KOPT-K1 (cell line): ENCODE data around the gene KIF26B.

Source experiments
- H3K27ac ChIP-seq: fragments of 200-600 bp; sonication (generic); 2 replicates; pipeline ENCODE4 v1.5.1; 2016; ENCODE audit warnings: antibody characterized with exemption, mild to moderate bottlenecking, low read depth, low read length; ENCODE audit not compliant: poor library complexity, severe bottlenecking
- H3K36me3 ChIP-seq: fragments of 200-600 bp; sonication (generic); 2 replicates; pipeline ENCODE4 v1.5.1; 2017; ENCODE audit warnings: antibody characterized with exemption, mild to moderate bottlenecking, low read length, moderate library complexity; ENCODE audit not compliant: insufficient read depth
- H3K9me3 ChIP-seq: fragments of 200-600 bp; sonication (generic); 2 replicates; pipeline ENCODE4 v1.5.1; 2017; ENCODE audit warnings: antibody characterized with exemption, low read length, mild to moderate bottlenecking; ENCODE audit not compliant: insufficient read depth, poor library complexity, severe bottlenecking

Gene KIF26B

DNA sequence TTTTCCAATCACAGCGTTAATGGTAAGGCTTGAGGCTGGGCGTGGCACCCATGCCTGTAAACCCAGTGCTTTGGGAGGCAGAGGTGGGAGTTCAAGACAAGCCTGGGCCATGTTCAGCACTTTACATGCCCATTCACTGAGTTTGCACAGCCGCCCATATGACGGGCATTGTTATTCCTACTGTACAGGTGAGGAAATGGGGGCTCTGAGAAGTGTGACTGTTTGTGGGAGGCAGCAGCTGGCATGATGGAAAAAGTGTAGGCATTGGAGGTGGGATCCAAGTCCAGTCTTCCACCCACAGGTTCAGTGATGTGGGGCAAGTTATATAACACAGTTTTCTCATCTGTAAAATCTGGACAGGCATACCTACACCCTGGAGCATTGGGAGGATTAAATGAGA is 445.9 kb downstream of the KIF26B start:
- Histone ChIP-seq H3K27ac (no peak overlapping the region), H3K36me3 (no peaks in the 10 kb centered on the region), H3K9me3 (peaks cover 6% of the 10 kb centered on the region)

GRCh38 chr1:245603311-245603865 is 448.6 kb downstream of the KIF26B start:
- H3K36me3 ChIP-seq: no peaks in the 10 kb centered on the region

DNA sequence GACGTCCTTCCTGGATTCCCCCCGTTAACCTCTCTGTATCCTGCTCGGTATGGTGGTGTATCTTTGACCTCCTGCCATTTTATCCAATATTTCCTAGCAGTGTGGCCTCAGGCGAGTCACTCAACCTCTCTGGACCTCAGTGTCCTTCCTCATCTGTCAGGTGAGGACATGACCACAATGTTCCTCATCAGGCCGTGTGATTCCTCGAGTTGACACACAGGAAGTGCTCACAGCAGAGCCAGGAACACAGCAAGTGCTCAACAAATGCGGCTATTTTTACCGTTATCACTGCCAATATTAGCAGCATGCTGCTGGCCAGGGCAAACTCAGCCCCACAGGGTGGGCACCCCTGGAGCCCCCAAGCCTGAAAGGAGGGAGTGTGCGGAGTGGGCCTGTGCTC is 450.2 kb downstream of the KIF26B start:
- no peaks in the 10 kb centered on the region for H3K9me3 ChIP-seq
- H3K36me3 ChIP-seq: no peaks in the 10 kb centered on the region
- no peak overlapping the region for H3K27ac ChIP-seq

More at GRCh38 chr1:245603311-245603865, 448.6 kb downstream of the KIF26B start:
- H3K9me3 ChIP-seq: peaks cover under 1% of the 10 kb centered on the region
- H3K27ac ChIP-seq: no peak overlapping the region

- Histone ChIP-seq H3K27ac (no peak overlapping the region), H3K36me3 (no peaks in the 10 kb centered on the region), H3K9me3 (no peaks in the 10 kb centered on the region)
Measured at GRCh38 chr1:245605480-245606156, 450.8 kb downstream of the KIF26B start.

DNA sequence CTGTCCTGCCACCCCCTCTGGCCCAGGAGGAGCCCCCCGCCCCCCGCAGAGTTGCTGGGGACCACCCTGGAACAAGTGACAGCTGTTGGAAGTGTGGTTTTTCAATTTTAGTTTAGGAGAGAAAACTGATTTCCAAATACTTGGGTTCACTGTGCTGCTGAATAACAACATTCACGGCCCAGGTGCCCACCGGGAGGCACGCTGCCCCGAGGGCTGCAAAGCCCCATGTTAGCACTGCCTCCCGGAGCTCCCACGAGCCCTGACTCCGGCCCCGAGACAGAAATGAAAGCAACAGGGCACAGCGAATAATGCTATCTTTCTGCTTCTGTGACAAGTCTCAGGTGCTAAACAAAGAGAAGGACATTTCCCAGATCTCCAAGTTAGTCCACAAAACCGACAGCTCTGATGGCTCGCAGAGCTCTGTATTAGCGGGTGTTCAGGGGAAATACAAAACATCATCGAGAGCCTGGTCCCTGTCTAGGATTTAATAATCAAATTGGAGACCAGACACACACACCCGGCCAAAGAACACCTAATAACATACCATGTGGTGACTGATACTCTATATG is 451.5 kb downstream of the KIF26B start:
- no peaks in the 10 kb centered on the region for H3K9me3 ChIP-seq
- no peak overlapping the region for H3K27ac ChIP-seq
- no peaks in the 10 kb centered on the region for H3K36me3 ChIP-seq

GRCh38 chr1:245608271-245608670 is 453.5 kb downstream of the KIF26B start:
- Histone ChIP-seq H3K27ac (no peak overlapping the region), H3K36me3 (no peaks in the 10 kb centered on the region), H3K9me3 (no peaks in the 10 kb centered on the region)

DNA sequence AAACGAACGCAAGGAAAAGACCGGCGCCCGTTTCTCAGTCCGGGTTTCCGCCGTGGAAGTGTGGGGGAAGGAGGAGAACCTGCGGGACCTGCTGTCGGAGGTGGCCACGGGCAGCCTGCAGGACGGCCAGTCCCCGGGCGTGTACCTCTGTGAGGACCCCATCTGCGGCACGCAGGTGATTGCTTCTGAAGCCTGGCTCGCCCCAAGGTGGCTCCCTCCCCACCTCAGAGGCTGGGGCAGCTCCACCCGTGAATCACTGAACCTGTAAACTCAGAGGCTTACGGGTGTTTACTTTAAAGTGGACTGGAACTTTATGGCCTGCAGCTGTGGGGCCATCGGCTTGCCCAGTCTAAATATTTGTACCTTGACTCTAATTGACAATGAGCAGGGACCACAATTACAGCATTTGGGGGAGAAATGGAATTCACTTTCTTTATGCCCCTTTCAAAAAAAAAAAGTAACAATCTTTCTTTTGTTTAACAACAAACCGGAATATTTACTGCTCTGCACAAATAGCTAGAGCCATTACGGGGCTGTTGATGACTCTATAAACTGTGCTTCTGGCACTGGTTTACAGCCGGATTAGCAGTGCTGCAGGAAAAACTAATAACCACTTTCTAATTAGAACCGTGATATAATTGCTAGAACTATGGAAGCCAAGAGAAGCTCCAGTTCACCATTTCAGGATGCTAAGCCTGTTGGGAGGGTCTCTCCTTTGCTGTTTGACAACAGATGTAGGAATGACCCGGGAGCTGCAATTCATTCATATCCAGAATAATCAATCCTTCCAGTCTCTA is 454.8 kb downstream of the KIF26B start:
- H3K27ac ChIP-seq: no peak overlapping the region
- no peaks in the 10 kb centered on the region for H3K36me3 ChIP-seq
- no peaks in the 10 kb centered on the region for H3K9me3 ChIP-seq

- Histone ChIP-seq H3K9me3 (no peaks in the 10 kb centered on the region), H3K27ac (no peak overlapping the region), H3K36me3 (no peaks in the 10 kb centered on the region)
Measured at GRCh38 chr1:245611251-245611650, 456.5 kb downstream of the KIF26B start.

DNA sequence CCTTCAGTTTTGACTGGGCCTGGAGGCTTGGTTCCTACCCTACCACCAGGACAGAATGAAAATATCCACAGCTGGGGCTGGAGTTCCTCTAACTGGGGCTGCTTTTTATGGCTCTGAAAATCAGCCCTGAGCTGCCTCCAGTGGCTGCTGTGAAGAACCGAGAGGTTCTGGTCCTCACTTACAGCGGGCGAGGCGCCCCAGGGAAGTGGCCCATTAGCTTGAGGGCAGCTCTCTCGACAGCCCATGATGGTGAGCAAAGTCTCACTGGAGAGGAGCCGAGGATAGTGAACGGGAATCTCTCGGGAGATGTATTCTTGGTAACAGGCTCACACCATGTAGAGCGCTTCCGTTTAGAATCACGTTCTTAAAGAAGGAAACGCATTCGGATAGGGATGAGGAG is 459.7 kb downstream of the KIF26B start:
- Histone ChIP-seq H3K27ac (no peak overlapping the region), H3K36me3 (no peaks in the 10 kb centered on the region), H3K9me3 (no peaks in the 10 kb centered on the region)

GRCh38 chr1:245615001-245615400 is 460.2 kb downstream of the KIF26B start:
- Histone ChIP-seq H3K27ac (no peak overlapping the region), H3K9me3 (no peaks in the 10 kb centered on the region), H3K36me3 (no peaks in the 10 kb centered on the region)

DNA sequence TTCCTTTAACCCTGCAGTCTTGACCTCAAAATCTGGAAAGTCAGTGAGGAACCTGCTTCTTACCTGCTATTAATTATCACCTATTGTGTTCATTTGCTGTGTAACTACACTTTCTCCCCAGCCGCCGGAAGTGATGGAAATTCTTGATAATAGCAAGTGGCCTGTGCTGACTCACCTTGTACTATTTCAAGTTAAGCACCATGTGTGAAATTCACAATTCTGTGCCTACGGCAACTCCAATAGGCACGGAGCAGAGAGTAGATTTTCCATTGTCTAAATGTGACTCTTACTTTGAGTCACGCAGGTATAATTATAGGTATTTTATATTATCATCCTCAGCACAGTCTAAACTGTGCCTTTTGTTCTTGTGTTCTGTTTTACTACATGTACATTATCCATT is 466.8 kb downstream of the KIF26B start:
- H3K9me3 ChIP-seq: no peaks in the 10 kb centered on the region
- no peaks in the 10 kb centered on the region for H3K36me3 ChIP-seq
- no peak overlapping the region for H3K27ac ChIP-seq

DNA sequence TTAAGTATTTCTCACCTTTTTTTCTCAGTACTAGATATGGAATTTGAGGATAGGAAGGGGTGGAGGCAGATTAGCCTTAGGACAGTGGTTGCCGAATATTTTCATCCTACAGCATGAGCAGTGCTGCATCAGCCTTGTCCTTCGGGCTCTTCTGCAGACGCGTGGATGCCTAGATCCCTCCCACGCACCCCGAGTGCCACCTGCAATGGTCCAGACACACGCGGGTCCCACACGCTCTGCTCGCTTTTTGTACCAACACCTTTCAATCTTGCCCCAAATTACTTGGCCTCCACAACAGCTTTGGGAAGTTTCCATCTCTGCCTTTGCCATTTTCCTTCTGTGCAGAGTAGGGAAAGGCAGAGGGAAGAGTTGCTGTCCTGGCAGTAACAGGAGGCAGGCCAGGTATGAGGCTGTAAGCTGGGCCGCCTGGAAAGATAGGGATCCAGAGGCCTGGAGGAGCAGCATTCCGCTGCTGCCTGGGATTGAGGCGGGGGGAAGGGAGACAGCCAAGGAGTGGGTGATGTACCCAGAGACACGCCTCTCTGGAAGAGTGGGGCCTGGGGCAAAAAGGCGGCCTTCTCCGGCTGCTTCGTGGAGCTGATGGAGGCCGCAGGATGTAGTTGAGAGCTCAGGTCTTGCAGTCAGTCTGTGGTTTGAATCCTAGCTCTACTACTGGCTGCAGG is 467.7 kb downstream of the KIF26B start:
- H3K36me3 ChIP-seq: no peaks in the 10 kb centered on the region
- no peaks in the 10 kb centered on the region for H3K9me3 ChIP-seq
- H3K27ac ChIP-seq: no peak overlapping the region

GRCh38 chr1:245641384-245641783 is 486.6 kb downstream of the KIF26B start:
- H3K36me3 ChIP-seq: no peaks in the 10 kb centered on the region
- peaks cover 22% of the 10 kb centered on the region for H3K9me3 ChIP-seq
- no peak overlapping the region for H3K27ac ChIP-seq

- H3K27ac ChIP-seq: no peak overlapping the region
- H3K9me3 ChIP-seq: peaks cover 22% of the 10 kb centered on the region
- H3K36me3 ChIP-seq: no peaks in the 10 kb centered on the region
Measured at GRCh38 chr1:245645406-245645805, 490.6 kb downstream of the KIF26B start.

- Histone ChIP-seq H3K9me3 (peaks cover 20% of the 10 kb centered on the region), H3K36me3 (no peaks in the 10 kb centered on the region), H3K27ac (no peak overlapping the region)
Measured at GRCh38 chr1:245645894-245646293, 491.1 kb downstream of the KIF26B start.
